GM18873 (cell line): Measurements from ENCODE around the gene SPINT2.
"Not testable (repeated sequence)": the region's sequence is repeated elsewhere in the genome, so short reads cannot be mapped to it uniquely, and the experiment has no call there.

Source experiments
- ATAC-seq: cut with Tn5 transposase; IDR thresholded peaks from one replicate; pipeline ENCODE4 v1.9.1; 2021; ENCODE audit warnings: mild to moderate bottlenecking, moderate library complexity, moderate number of reproducible peaks; ENCODE audit not compliant: unreplicated experiment, low FRiP score

Gene SPINT2

GRCh38 chr19:38234615-38235014, 29.8 kb upstream of the SPINT2 start:
- ATAC-seq: no peak

DNA sequence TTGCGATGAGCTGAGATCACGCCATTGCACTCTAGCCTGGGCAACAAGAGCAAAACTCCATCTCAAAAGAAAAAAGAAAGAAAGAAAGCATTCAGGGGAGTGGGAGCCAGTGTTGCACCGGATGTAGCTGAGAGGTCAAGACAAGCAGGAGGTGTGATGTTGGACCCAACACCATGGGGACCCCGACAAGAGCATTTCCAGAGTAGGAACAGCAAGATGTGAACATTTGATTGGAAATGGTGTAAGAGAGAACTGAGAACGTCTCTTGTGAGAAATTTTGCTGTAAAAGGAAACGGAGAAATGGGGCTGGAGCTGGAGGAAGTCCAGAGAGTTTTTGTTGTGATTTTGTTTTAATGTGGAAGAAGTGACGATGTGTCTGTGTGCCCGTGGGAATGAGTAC, 24.6 kb upstream of the SPINT2 start:
- no peak for ATAC-seq

GRCh38 chr19:38243279-38243673, 21.1 kb upstream of the SPINT2 start:
- ATAC-seq: no peak

DNA sequence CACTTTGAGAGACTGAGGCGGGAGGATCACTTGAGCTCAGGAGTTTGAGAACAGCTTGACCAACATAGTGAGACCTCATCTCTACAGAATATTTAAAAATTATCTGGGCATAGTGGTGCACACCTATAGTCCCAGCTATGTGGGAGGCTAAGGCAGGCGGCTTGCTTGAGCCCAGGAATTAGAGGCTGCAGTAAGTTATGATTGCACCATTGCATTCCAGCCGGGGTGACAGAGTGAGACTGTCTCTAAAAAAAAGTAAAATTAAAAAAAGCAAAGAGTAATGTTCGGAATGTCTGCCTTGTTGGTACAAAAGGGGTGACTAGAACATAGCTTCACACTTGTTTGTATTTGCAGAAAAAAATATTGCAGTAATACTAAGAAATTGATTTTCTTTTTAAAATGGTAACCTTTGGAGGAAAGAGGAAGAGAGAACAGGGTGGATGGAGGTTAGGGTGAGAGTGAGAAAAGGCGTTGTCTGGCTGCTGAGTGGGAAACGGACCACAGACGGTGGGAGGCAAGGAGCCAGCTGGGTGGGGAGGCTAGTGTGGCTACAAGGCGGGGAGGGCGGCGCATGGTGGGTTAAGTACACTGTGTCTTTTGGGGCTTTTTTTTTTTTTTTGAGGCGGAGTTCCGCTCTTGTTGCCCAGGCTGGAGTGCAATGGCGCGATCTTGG, 18.4 kb upstream of the SPINT2 start:
- no peak for ATAC-seq

DNA sequence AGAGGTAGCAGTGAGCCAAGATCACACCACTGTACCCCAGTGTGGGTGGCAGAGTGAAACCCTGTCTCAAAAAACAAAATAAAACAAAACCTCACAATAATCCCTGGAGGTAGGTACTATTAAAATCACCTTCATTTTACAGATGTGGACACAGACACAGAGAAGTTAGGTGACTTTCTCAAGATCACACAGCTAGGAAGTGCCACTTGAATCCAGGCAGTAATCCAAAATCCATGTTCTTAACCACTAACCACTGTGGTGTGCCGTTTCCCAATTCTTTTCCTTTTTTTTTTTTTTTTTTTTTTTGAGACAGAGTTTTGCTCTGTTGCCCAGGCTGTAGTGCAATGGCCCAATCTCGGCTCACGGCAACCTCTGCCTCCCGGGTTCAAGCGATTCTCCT, 17.2 kb upstream of the SPINT2 start:
- no peak for ATAC-seq

GRCh38 chr19:38247734-38248268, 16.6 kb upstream of the SPINT2 start:
- ATAC-seq: no peak

- ATAC-seq: no peak
Observed at GRCh38 chr19:38248421-38248820, 16.0 kb upstream of the SPINT2 start.

DNA sequence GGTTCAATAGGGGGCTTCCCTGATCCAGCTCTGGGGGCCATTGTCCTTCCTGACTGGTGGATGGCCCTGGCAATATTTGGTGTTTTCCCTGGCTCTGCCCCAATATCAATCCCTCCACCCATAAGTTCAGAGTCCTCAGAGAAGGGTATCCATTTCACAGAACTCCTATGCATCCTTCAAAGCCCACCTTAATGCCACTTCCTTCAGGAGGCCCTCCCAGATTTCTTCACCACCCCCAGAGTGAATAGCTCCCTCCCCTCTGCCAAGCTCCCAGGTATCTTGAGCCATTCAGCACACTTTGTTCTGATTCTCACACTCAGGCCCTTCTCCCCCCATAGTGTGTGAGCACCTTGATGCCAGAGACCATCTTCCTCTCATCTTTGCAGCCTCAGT, 13.9 kb upstream of the SPINT2 start:
- ATAC-seq: no peak

DNA sequence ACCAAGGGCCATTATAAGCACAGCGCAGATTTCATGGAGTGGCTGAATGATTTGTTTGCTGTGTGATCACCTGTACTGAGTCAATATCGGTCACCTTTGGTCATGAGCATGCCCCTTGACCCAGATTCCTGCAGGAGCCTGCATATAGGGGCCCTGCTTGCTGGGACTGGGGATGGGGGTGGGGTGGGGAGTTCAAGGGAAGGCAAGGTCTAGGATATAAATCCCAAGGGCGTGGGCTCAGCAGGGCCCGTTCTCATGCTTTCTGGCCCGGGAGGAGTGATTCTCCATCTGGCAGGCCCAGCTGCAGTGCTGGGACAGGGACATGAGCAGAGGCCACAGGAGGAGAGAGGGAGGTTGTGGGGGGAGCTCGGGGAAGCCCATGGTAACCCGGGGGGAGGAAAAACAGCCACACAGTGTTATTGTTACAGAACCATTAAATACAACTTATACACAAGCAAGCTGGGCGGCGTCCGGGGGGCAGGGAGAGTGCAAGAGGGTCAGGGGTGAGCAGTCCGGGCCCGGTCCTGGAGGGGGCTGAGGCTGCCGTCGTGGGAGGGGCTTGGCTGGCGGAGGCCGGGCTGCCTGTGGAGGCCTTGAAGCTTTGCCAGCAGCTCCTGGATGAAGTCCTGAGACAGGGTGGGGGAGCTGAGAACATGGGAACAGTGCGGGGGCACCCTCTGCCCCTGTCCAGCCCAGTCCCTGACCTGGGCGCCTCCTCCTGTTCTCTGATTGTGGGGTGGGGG, 13.4 kb upstream of the SPINT2 start:
- ATAC-seq: no peak

DNA sequence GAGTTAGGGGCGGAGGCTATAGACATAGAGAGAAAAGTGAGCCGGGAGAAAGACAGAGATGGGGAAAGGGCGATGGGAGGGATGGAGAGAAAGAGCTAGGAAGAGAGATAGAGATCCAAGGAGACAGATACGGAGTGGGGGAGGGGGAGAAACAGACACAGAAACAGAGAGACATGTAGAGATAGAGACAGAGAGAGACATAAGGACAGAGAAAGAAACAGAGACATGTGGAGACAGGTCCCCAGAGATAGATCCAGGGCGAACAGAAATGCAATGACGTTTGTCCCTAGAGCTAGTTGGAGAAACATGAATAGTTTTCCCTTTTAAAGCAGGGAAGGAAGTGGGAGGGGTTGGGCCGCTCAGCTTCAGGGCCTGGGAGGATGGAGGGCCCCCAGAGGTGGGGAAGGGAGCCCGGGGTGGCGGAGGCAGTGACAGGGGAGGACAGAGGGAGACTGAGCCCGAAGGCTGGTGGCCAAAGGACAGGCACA, 12.8 kb upstream of the SPINT2 start:
- no peak for ATAC-seq

DNA sequence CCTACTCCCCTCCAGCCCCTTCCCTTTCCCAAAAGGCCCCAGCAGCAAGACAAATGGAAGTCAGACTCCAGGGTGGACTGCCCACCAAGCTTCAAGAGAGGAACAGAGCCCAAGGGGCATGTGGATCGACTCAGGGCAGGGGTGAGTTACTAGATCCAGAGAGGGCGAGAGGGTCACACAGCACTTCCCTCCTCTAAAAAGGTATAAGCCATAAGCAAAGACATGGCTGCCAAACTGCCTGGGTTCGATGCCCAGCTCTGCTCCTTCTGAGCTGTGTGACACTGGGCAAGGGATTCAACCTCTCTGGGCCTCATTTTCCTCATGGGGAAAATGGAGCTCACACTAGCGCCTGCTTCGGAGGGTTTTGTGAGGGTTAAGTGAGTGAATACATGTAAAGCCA, 12.0 kb upstream of the SPINT2 start:
- ATAC-seq: no peak

DNA sequence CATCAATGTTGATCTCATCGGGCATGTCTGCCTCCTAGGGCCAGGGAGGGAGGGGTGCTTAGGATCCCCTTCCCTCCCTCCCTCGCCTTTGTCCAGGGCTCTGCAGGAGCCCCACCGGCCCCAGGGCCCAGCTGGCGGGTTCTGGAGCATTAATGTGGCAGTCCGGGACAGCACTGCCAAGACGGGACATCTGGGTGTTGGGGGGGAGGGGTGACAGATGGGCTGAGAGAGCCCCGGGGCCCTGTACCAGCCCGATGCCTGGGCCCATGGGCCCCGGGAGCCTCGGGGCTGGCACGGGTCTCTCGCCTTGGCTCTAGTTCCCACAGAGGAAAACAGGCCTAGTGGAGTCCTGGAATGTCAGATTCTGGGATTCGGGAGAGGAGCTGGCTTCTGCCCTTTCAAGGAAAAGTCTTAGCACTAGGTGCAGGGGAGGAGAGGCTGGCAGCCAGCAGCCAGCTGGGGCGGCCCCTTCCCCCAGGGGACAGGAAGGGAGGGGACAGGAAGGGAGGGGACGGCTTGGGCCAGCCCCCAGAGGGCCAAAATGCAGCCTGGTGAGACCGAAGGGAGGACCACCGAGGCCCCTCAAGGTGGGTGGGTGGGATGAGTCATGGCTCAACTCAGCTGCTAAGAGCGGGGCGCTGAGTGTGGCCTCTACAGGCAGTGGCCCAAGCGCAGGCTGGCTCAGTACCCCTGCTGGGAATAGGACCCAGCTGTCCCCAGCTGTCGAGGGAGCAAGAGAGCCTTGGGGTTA, 11.3 kb upstream of the SPINT2 start:
- no peak for ATAC-seq

DNA sequence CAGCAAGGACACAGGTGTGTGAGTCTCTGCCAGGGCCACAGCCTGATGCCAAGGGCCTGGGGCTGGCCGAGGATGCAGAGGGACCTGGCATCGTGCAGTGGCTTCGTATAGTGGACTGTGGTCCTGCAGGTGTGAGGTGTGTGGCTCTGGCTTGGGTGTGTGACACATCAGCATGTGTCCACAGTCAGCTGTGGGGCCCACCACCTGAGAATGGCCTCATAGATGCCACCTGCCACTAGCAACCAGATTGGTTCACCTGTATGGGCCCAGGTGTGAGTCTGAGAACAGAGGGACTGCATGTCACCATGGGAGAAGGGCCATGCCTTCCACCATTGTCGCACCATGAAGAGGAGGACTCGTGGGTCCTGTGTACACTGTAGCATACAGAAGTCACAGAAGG, 10.6 kb upstream of the SPINT2 start:
- ATAC-seq: no peak

- no peak for ATAC-seq
Observed at GRCh38 chr19:38255383-38256014, 8.9 kb upstream of the SPINT2 start.

GRCh38 chr19:38261942-38262341, 2.4 kb upstream of the SPINT2 start:
- not testable (repeated sequence) for ATAC-seq

DNA sequence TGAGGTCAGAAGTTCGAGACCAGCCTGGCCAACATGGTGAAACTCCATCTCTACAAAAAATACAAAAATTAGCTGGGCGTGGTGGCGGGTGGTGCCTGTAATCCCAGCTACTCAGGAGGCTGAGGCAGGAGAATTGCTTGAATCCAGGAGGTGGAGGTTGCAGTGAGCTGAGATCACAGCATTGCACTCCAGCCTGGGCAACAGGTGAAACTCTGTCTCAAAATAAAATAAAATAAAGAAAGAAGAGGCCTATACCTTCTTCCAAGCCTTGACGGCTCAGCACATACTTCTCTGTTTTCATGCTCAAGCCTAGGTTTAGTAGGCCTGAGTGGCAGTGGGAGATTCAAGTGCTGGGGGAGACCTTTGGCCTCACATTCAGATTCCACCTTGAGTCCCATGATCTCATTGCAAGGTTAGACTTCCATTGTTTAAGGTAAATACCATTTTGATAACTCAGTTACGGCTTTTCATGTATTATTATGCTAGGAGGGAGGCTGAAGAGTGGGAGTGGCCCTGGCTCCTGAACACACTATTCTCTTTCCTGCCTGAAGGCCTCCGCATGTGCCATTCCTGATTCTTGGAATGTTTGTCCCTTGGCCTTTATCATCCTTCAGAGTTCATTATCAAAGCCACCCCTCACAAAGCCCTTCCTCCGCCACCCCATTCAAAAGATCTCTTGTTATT, 1.6 kb upstream of the SPINT2 start:
- ATAC-seq: no peak

- no peak for ATAC-seq
Observed at GRCh38 chr19:38263689-38264485, 486 bp upstream of the SPINT2 start.

GRCh38 chr19:38265213-38265861, 964 bp downstream of the SPINT2 start:
- ATAC-seq: no peak

- ATAC-seq: no peak
Observed at GRCh38 chr19:38265921-38266429, 1.6 kb downstream of the SPINT2 start.
